ENCODE results near the gene DENND10.
"Not testable (repeated sequence)": the region's sequence is repeated elsewhere in the genome, so short reads cannot be mapped to it uniquely, and the experiment has no call there.

The DENND10 gene

GRCh38 chr10:119103903-119104653, at the start of gene DENND10:
Gene DENND10 (plus strand): TSS chr10:119104113. CDS start chr10:119104143, 30 bp downstream.
- DNase-seq (ENCODE audit: low read depth in 2 of 2), result peak; percentile 72 to 79

- DNase-seq (ENCODE audit: low read depth in 2 of 2), result no peak
Observed at GRCh38 chr10:119055472-119055871, 48.4 kb upstream of the DENND10 start.

GRCh38 chr10:119058010-119058409, 45.9 kb upstream of the DENND10 start:
- DNase-seq (ENCODE audit: low read depth in 2 of 2), result no peak

- no peak for DNase-seq (ENCODE audit: low read depth in 2 of 2)
Observed at GRCh38 chr10:119059557-119059956, 44.4 kb upstream of the DENND10 start.

- no peak for DNase-seq (ENCODE audit: low read depth in 2 of 2)
Observed at GRCh38 chr10:119060107-119060506, 43.8 kb upstream of the DENND10 start.

GRCh38 chr10:119061352-119061751, 42.6 kb upstream of the DENND10 start:
- no peak for DNase-seq (ENCODE audit: low read depth in 2 of 2)

GRCh38 chr10:119061926-119062325, 42.0 kb upstream of the DENND10 start:
- no peak for DNase-seq (ENCODE audit: low read depth in 2 of 2)

- no peak for DNase-seq (ENCODE audit: low read depth in 2 of 2)
Observed at GRCh38 chr10:119070395-119071165, 33.3 kb upstream of the DENND10 start.

- DNase-seq (ENCODE audit: low read depth in 2 of 2), result no peak
Observed at GRCh38 chr10:119073584-119073983, 30.3 kb upstream of the DENND10 start.

GRCh38 chr10:119078422-119079179, 25.3 kb upstream of the DENND10 start:
- DNase-seq (ENCODE audit: low read depth in 2 of 2), result no peak

GRCh38 chr10:119079599-119080520, 24.1 kb upstream of the DENND10 start:
- DNase-seq (ENCODE audit: low read depth in 2 of 2), result peak; percentile 36 to 59

- peak; percentile 85 to 88 for DNase-seq (ENCODE audit: low read depth in 2 of 2)
Observed at GRCh38 chr10:119080521-119081259, 23.2 kb upstream of the DENND10 start, which contains the start of gene EIF3A. Gene EIF3A (minus strand): TSS chr10:119080817. CDS start chr10:119080676, 141 bp downstream.

- no peak for DNase-seq (ENCODE audit: low read depth in 2 of 2)
Observed at GRCh38 chr10:119084896-119085295, 19.0 kb upstream of the DENND10 start.

- DNase-seq (ENCODE audit: low read depth in 2 of 2), result no peak
Observed at GRCh38 chr10:119087271-119087882, 16.5 kb upstream of the DENND10 start.

- DNase-seq (ENCODE audit: low read depth in 2 of 2), result no peak
Observed at GRCh38 chr10:119090026-119090795, 13.7 kb upstream of the DENND10 start.

GRCh38 chr10:119090968-119091367, 12.9 kb upstream of the DENND10 start:
- no peak for DNase-seq (ENCODE audit: low read depth in 2 of 2)

- no peak for DNase-seq (ENCODE audit: low read depth in 2 of 2)
Observed at GRCh38 chr10:119095640-119096039, 8.3 kb upstream of the DENND10 start.

GRCh38 chr10:119096641-119097415, 7.1 kb upstream of the DENND10 start:
- DNase-seq (ENCODE audit: low read depth in 2 of 2), result not testable (repeated sequence)
